Measurements from ENCODE around the gene PPP1R12B. TPM values are rescaled to one million over a fixed set of nuclear protein-coding genes. Genes with fewer than 3 reads are reported as not detected.
A peak's percentile ranks its signal among the peaks of the same experiment; 100 is the strongest.
"Not testable (repeated sequence)": the region's sequence is repeated elsewhere in the genome, so short reads cannot be mapped to it uniquely, and the experiment has no call there.

The PPP1R12B gene
- total RNA-seq, 1 donor from 2014 or later = 404 TPM

DNA sequence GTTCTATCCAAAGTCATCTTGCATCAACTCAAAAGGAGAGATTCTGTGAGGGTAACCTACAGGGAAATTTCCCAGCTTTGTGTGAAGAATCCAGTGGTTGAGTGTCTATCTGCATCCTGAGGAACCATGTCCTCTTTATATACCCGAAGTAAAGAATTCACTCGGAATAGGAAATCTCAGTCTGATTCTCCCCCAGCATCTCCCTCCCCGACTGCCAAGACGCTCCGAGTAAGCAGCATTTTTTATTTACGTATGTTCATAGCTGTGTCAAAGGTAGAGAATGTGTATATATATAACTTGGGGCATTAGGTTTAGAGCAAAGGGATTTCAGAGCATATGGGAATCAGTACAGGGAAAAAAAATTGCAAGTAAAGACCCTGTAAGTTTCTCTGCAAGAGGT lies 191.5 kb downstream of the PPP1R12B start:
- H3K36me3 ChIP-seq = no peaks in the 10 kb centered on the region
- peaks cover 0 to 14% of the 10 kb centered on the region in 2 donors for H3K4me1 ChIP-seq
- DNase-seq (ENCODE audit: low spot score in 2 of 2) = no peak
- no peaks in the 10 kb centered on the region for H3K27me3 ChIP-seq
- H3K27ac ChIP-seq = peak overlapping the region; percentile 92 to 95
- TF ChIP-seq, protein P1, sequence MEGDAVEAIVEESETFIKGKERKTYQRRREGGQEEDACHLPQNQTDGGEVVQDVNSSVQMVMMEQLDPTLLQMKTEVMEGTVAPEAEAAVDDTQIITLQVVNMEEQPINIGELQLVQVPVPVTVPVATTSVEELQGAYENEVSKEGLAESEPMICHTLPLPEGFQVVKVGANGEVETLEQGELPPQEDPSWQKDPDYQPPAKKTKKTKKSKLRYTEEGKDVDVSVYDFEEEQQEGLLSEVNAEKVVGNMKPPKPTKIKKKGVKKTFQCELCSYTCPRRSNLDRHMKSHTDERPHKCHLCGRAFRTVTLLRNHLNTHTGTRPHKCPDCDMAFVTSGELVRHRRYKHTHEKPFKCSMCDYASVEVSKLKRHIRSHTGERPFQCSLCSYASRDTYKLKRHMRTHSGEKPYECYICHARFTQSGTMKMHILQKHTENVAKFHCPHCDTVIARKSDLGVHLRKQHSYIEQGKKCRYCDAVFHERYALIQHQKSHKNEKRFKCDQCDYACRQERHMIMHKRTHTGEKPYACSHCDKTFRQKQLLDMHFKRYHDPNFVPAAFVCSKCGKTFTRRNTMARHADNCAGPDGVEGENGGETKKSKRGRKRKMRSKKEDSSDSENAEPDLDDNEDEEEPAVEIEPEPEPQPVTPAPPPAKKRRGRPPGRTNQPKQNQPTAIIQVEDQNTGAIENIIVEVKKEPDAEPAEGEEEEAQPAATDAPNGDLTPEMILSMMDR (IDR thresholded peaks at IDR 0.05) = no peak
- peak overlapping the region; percentile 68 to 77 for H3K4me3 ChIP-seq
- no peaks in the 10 kb centered on the region for H3K9me3 ChIP-seq
- intact Hi-C loops (cut with DNase I) = loop anchor here (2.0 kb wide), 1 partner anchor 29 kb away; no protein-coding TSS in a partner anchor

DNA sequence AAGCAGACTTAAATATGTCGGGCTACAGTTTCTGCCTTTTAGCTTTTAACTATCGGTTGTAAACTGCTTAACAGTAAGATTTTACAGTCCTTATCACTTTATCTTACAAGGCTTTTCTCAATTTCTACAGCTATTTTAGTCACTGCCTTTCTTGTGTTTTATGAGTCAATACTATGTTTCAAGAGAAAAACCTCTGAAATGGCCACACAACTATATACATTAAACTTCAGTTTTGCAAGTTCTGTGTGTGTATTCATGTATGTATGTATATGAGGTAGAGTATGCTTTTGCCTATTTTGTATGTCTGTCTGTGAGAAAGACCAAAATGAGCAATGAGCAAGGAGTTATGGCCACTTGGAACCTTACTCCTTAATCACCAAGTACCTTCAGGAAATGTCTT lies 191.9 kb downstream of the PPP1R12B start:
- Histone ChIP-seq H3K27ac (peak overlapping the region; percentile 92 to 95), H3K4me1 (peaks cover 0 to 14% of the 10 kb centered on the region in 2 donors), H3K4me3 (peak overlapping the region; percentile 68 to 77), H3K27me3 (no peaks in the 10 kb centered on the region), H3K9me3 (no peaks in the 10 kb centered on the region), H3K36me3 (no peaks in the 10 kb centered on the region)
- TF ChIP-seq, protein P1 (IDR thresholded peaks at IDR 0.05) = no peak
- intact Hi-C loops (cut with DNase I) = loop anchor here (2.0 kb wide), 1 partner anchor 28 kb away; no protein-coding TSS in a partner anchor
- no peak for DNase-seq (ENCODE audit: low spot score in 2 of 2)

DNA sequence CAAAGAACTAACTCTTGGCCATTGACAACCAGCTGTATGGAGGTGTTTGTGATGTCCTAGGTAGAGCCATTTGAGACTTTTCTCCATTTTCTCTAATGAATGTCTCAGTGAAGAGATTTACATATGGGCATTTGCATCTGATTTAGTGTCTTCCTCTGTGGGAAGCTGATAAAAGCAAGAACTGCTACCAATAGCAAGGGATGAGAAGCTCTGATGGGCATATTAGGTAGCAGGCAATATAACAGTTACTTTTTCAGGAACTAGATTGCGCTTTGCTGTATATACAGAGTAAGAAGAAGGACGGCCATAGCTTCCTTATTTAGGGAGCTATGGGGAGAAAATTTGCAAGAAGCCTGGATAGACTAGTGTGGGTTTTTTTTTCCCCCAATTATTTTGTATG lies 192.4 kb downstream of the PPP1R12B start:
- intact Hi-C loops (cut with DNase I) = loop anchor here (2.0 kb wide), 1 partner anchor 28 kb away; no protein-coding TSS in a partner anchor
- not testable (repeated sequence) for H3K36me3 ChIP-seq; DNase-seq (ENCODE audit: low spot score in 2 of 2); H3K27me3 ChIP-seq; H3K9me3 ChIP-seq
- H3K27ac ChIP-seq = peak overlapping the region; percentile 92 to 95
- H3K4me3 ChIP-seq = peak overlapping the region; percentile 68 to 77
- peaks cover 0 to 14% of the 10 kb centered on the region in 2 donors for H3K4me1 ChIP-seq

DNA sequence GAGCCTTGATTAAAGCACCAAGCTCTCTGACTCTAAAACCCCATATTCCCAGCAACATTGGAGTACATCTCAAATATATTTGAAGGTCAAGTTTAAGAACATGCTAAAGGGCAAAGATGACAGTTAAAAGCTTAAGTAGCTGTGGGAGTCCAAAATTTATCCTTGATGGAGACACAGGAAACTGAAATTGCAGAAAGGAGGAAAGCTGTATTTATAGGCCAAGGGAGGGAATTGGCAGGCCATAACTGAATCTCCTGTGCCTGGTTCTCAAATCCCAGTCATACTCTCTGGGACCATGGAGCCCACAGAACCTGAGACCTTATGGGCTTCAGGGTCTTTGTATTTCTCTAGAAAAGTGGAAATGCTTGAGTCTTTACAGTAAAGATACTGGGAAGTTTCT lies 193.9 kb downstream of the PPP1R12B start:
- Histone ChIP-seq H3K4me1 (peaks cover 0 to 14% of the 10 kb centered on the region in 2 donors), H3K4me3 (peak overlapping the region; percentile 68 to 77), H3K27ac (peak overlapping the region; percentile 92 to 95)
- intact Hi-C loops (cut with DNase I); H3K27me3 ChIP-seq; H3K36me3 ChIP-seq; DNase-seq (ENCODE audit: low spot score in 2 of 2); H3K9me3 ChIP-seq: not testable (repeated sequence)

DNA sequence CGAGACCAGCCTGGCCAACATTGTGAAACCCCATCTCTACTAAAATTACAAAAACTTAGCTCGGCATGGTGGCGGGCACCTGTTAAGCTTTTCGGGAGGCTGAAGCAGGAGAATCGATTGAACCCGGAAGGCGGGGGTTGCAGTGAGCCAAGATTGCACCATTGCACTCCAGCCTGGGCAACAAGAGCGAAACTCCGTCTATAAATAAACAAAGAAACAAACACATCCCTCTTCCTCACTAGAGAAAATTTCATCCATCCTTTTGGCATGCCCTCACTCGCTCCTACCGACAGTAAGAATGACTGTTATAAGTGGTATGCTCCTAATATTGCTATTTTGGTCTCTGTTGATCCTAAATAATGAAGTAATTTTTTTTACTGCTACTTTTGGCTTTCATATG lies 195.0 kb downstream of the PPP1R12B start:
- intact Hi-C loops (cut with DNase I); H3K36me3 ChIP-seq; H3K9me3 ChIP-seq; H3K27me3 ChIP-seq: not testable (repeated sequence)
- peak in 1 of 2 donors; percentile 78 for DNase-seq (ENCODE audit: low spot score in 2 of 2)
- peak overlapping the region; percentile 68 to 77 for H3K4me3 ChIP-seq
- H3K4me1 ChIP-seq = peaks cover 0 to 12% of the 10 kb centered on the region in 2 donors
- peak overlapping the region; percentile 92 to 95 for H3K27ac ChIP-seq

DNA sequence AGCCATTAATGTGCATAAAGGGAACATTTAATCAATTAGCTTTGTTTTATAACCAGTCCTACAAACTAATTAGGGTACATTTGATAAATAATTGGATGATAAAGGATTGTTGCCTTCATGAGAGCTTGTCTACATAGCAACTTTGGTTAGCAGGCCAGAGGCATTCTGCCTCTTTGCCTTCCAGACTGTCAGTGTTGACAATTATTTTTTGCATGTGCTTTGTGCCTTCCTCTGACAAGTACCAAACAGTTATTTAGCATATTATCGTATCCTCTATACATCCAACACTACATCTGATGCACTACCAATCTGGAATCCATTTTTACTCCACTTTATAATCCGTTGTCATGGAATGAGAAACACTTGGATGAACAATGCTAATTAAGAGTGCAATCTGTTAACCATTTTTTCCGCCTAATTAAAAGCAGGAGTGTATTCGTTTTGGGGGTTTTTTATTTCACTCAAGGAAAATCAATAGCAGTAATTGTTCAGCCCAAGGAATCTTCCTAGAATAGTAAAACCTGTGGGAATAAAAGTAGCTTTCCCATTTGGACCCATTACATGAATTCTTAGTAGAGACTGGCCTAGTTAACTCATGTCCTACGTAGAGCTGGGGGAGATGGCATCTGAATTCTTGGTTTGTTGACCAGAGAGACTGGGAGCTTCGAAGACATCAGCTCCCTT lies 196.4 kb downstream of the PPP1R12B start:
- peaks cover 0 to 15% of the 10 kb centered on the region in 2 donors for H3K4me1 ChIP-seq
- H3K4me3 ChIP-seq = peak overlapping the region; percentile 68 to 77
- intact Hi-C loops (cut with DNase I) = not testable (repeated sequence)

DNA sequence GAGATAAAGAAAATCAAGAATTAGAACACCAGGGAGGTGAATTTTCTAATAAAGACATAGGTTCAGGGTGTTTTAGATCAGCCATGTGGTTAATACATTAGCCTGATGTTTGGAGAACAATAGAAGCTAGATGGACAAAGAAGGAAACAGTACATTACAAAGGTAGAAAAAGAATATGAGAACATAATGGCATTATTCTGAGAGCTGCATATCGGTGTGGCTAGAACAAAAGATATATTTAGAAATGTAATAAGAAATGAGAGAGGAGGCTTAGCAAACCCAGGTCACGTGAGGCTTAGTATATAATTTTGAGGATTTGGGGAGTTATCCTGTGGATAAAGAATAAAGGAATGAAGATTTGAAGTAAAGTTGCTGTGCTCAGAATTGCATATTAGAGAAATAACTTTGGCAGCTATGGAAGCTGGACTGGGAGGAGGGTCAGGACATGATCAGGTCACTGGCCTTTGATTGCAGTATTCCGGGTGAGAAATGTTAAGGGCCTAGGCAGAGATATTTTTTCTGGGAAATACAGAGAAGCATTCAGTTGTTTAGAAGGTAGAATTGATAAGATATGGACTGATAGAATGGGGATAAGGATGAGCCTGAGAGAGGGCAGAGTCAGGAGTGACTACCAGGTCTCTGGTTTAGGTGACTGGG lies 197.3 kb downstream of the PPP1R12B start:
- Histone ChIP-seq H3K27ac (peak overlapping the region; percentile 92 to 95), H3K4me1 (peaks cover 3 to 19% of the 10 kb centered on the region in 2 donors), H3K4me3 (peak overlapping the region; percentile 68 to 77)
- intact Hi-C loops (cut with DNase I) = loop anchor here (2.0 kb wide), 1 partner anchor 43 kb away; no protein-coding TSS in a partner anchor
- not testable (repeated sequence) for H3K27me3 ChIP-seq; DNase-seq (ENCODE audit: low spot score in 2 of 2); H3K9me3 ChIP-seq; H3K36me3 ChIP-seq

More for the DNA sequence above, 196.4 kb downstream of the PPP1R12B start:
- H3K27ac ChIP-seq = peak overlapping the region; percentile 92 to 95
- H3K27me3 ChIP-seq; H3K9me3 ChIP-seq; DNase-seq (ENCODE audit: low spot score in 2 of 2); H3K36me3 ChIP-seq: not testable (repeated sequence)

DNA sequence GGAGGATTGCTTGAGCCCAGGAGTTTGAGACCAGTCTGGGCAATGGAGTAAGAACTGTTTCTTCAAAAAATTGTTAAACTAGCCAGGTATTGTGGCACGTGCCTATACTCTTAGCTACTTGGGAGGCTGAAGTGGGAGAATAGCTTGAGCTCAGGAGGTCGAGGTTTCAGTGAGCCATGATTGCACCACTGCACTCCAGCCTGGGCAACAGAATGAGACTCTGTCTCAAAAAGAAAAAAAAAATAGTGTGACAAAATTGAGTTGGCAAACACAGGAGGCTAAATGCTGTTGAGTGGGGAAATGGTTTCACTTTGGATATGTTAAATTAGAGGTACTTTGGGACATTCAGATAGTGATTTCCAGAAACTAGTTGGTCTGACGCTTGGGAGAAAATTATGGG lies 197.9 kb downstream of the PPP1R12B start:
- intact Hi-C loops (cut with DNase I) = loop anchor here (2.0 kb wide), 1 partner anchor 42 kb away; no protein-coding TSS in a partner anchor
- Histone ChIP-seq H3K4me3 (peak overlapping the region; percentile 47 to 77), H3K4me1 (peaks cover 3 to 19% of the 10 kb centered on the region in 2 donors), H3K27ac (peak overlapping the region; percentile 92 to 95)
- H3K27me3 ChIP-seq; DNase-seq (ENCODE audit: low spot score in 2 of 2); H3K9me3 ChIP-seq; H3K36me3 ChIP-seq: not testable (repeated sequence)

DNA sequence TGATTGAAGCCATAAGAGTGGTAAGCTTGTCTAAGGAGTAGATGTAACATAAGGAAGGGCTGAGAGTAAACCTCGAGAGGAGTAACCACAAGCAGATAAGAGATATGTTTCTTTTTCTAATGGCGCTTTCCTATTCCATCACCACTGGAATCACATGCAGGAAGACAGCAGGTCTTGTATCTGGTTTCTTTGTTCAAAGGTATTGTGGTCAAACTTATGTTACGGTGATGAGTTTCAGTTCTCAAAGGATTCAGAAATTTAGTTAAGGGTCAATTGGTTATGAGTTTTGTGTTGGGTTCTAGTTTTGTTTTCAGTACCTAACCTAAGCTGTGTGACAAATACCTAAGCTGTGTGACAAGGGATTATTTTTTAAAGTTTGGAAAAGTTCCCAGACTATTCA lies 198.3 kb downstream of the PPP1R12B start:
- peak overlapping the region; percentile 47 to 77 for H3K4me3 ChIP-seq
- H3K27me3 ChIP-seq; H3K36me3 ChIP-seq; H3K9me3 ChIP-seq; DNase-seq (ENCODE audit: low spot score in 2 of 2): not testable (repeated sequence)
- intact Hi-C loops (cut with DNase I) = loop anchor here (2.0 kb wide), 1 partner anchor 42 kb away; no protein-coding TSS in a partner anchor
- peaks cover 3 to 21% of the 10 kb centered on the region in 2 donors for H3K4me1 ChIP-seq
- H3K27ac ChIP-seq = peak overlapping the region; percentile 92 to 95
